Measurements from ENCODE around the gene ANKRD13A.

DNA sequence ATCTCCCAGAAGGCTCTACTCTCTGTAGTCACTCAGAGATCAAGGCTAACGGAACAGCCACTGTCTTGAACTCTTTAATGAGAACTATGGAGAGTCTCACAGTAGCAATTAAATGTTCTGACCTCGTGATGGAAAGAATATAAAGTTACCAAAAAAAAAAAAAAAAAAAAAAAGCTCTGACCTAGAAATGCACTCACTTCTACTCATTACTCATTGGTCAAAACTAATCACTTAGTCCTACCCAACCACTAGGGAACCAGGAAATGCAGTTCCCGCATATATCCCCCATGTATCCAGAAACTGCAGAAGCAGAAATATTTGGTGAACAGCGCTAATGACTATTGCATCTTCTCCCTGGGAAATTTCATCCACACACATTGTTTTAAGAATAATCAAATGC is 78.6 kb downstream of the ANKRD13A start:
- TF ChIP-seq, protein P1, sequence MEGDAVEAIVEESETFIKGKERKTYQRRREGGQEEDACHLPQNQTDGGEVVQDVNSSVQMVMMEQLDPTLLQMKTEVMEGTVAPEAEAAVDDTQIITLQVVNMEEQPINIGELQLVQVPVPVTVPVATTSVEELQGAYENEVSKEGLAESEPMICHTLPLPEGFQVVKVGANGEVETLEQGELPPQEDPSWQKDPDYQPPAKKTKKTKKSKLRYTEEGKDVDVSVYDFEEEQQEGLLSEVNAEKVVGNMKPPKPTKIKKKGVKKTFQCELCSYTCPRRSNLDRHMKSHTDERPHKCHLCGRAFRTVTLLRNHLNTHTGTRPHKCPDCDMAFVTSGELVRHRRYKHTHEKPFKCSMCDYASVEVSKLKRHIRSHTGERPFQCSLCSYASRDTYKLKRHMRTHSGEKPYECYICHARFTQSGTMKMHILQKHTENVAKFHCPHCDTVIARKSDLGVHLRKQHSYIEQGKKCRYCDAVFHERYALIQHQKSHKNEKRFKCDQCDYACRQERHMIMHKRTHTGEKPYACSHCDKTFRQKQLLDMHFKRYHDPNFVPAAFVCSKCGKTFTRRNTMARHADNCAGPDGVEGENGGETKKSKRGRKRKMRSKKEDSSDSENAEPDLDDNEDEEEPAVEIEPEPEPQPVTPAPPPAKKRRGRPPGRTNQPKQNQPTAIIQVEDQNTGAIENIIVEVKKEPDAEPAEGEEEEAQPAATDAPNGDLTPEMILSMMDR (IDR thresholded peaks at IDR 0.05) = no peak
- TF ChIP-seq POLR2A (IDR thresholded peaks at IDR 0.05) = no peak

Measured in breast epithelium (tissue), 3 donors.